ENCODE results near the gene IFNA8.

The IFNA8 gene

DNA sequence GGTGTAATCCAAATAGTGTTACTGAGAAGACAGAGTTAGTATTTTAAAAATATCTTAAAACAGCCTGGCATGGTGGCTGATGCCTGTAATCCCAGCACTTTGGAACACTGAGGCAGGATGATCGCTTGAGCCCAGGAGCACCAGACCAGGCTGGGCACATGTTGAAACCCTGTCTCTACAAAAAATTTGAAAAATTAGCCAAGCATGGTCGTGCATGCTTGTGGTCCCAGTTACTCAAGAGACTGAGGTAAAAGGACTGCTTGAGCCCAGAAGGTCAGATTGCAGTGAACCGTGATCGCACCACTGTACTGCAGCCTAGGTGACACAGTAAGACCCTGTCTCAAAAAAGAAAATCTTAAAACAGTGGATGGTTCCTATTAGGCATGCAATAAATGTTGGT is 43.8 kb downstream of the IFNA8 start:
- Histone ChIP-seq H3K4me3 (ENCODE audit: low read depth, low read length) (no peak overlapping the region), H3K27ac (no peak overlapping the region), H3K27me3 (replicated peaks) (no peaks in the 10 kb centered on the region), H3K36me3 (replicated peaks) (no peaks in the 10 kb centered on the region)
- in situ Hi-C loops (cut with HindIII; ENCODE audit: low pct_ligation_motif_present, low sequenced_read_pairs), result no loop called here
- no peak for DNase-seq
- TF ChIP-seq, protein P1, sequence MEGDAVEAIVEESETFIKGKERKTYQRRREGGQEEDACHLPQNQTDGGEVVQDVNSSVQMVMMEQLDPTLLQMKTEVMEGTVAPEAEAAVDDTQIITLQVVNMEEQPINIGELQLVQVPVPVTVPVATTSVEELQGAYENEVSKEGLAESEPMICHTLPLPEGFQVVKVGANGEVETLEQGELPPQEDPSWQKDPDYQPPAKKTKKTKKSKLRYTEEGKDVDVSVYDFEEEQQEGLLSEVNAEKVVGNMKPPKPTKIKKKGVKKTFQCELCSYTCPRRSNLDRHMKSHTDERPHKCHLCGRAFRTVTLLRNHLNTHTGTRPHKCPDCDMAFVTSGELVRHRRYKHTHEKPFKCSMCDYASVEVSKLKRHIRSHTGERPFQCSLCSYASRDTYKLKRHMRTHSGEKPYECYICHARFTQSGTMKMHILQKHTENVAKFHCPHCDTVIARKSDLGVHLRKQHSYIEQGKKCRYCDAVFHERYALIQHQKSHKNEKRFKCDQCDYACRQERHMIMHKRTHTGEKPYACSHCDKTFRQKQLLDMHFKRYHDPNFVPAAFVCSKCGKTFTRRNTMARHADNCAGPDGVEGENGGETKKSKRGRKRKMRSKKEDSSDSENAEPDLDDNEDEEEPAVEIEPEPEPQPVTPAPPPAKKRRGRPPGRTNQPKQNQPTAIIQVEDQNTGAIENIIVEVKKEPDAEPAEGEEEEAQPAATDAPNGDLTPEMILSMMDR (IDR thresholded peaks at IDR 0.05; ENCODE audit: low read depth, low read length, missing control alignments), result no peak

DNA sequence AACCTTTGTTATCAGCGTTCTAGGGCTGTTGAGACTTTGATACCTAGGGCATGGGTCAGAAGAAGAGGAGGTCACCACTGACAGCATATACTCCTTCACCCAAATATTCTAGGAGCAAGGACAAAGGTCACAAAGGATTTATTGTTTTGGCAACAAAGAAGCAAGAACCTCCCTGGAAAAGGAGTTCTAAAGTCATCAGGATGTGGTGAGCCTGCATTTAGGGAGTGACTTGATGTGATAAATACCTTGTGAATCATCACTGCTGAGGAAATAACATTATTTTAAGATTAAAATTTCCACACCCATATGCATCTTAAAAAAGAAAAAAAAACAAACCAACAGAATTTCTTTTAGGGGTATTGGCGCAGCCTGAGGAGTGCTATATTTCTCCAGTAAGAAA is 45.2 kb downstream of the IFNA8 start:
- in situ Hi-C loops (cut with HindIII; ENCODE audit: low pct_ligation_motif_present, low sequenced_read_pairs), result no loop called here

DNA sequence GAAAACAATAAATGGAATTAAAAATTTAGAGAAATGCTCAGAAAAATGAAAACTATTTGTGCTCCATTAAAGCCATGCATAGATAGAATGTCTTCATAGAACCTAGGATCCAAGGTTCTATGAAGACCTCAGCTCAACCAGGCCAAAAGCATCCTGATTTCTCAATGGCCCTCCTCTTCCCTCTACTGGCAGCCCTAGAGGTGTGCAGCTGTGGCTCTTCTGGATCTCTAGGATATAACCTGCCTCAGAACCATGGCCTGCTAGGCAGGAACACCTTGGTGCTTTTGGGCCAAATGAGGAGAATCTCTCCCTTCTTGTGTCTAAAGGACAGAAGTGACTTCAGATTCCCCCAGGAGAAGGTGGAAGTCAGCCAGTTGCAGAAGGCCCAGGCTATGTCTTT is 46.4 kb downstream of the IFNA8 start:
- no peak overlapping the region for H3K27ac ChIP-seq
- TF ChIP-seq, protein P1 (IDR thresholded peaks at IDR 0.05; ENCODE audit: low read depth, low read length, missing control alignments), result peak; percentile 87
- in situ Hi-C loops (cut with HindIII; ENCODE audit: low pct_ligation_motif_present, low sequenced_read_pairs), result no loop called here
- no peak overlapping the region for H3K4me3 ChIP-seq (ENCODE audit: low read depth, low read length)
- H3K27me3 ChIP-seq (replicated peaks), result no peaks in the 10 kb centered on the region
- peak; percentile 11 for DNase-seq
- no peaks in the 10 kb centered on the region for H3K36me3 ChIP-seq (replicated peaks)

More for the DNA sequence above, 45.2 kb downstream of the IFNA8 start:
- Histone ChIP-seq H3K4me3 (ENCODE audit: low read depth, low read length) (no peak overlapping the region), H3K27me3 (replicated peaks) (no peaks in the 10 kb centered on the region), H3K27ac (no peak overlapping the region), H3K36me3 (replicated peaks) (no peaks in the 10 kb centered on the region)
- TF ChIP-seq, protein P1 (IDR thresholded peaks at IDR 0.05; ENCODE audit: low read depth, low read length, missing control alignments), result no peak
- no peak for DNase-seq

Data from brain microvascular endothelial cell (primary cell).